Mesangial cell (primary cell): ENCODE results near the gene CFHR1. TPM values are rescaled to one million over a fixed set of nuclear protein-coding genes. Genes with fewer than 3 reads are reported as not detected.

Source experiments
- total RNA-seq: library from RNA; depleted of rRNA; stranded (reverse); fragments of >200 nt; gene quantifications from 2 replicates; pipeline ENCODE4 v1.2.3, GENCODE V29; 2015

CFHR1 gene
- total RNA-seq: not detected in 2 replicates

GRCh38 chr1:196819531-196819930 is at the start of gene CFHR1:
Gene CFHR1, plus strand, starts transcription at chr1:196819731. Its CDS starts 114 bp downstream, at chr1:196819845.

GRCh38 chr1:196774603-196775002 is 44.9 kb upstream of the CFHR1 start, which contains the start of gene CFHR3:
Gene CFHR3, plus strand, starts transcription at chr1:196774840. Its CDS starts 47 bp downstream, at chr1:196774887.

Other genes with a start within 250 kb of the CFHR1 start
- gene KCNT2, start 211.3 kb upstream of the CFHR1 start, total RNA-seq: 1.1 and 8.4 TPM in 2 replicates
- 16.5 and 95.7 TPM in 2 replicates for gene CFH, start 167.7 kb upstream of the CFHR1 start, total RNA-seq
- not detected in 2 replicates for gene CFHR3, start 44.9 kb upstream of the CFHR1 start, total RNA-seq
- gene CFHR4, start 68.3 kb downstream of the CFHR1 start, total RNA-seq: not detected in 2 replicates
- gene CFHR2, start 124.0 kb downstream of the CFHR1 start, total RNA-seq: not detected in 2 replicates
- gene CFHR5, start 157.8 kb downstream of the CFHR1 start, total RNA-seq: not detected in 2 replicates
- not detected in 2 replicates for gene F13B, start 247.5 kb downstream of the CFHR1 start, total RNA-seq